NCI-H1694 treated with DMSO at 0.1 percent for 48 hours (cell line): ENCODE data around the gene HNRNPU.

Experiments used
- DNase-seq: peaks from one replicate; lab custom pipeline; 2025; lab: John Stamatoyannopoulos, UW

HNRNPU gene

DNA sequence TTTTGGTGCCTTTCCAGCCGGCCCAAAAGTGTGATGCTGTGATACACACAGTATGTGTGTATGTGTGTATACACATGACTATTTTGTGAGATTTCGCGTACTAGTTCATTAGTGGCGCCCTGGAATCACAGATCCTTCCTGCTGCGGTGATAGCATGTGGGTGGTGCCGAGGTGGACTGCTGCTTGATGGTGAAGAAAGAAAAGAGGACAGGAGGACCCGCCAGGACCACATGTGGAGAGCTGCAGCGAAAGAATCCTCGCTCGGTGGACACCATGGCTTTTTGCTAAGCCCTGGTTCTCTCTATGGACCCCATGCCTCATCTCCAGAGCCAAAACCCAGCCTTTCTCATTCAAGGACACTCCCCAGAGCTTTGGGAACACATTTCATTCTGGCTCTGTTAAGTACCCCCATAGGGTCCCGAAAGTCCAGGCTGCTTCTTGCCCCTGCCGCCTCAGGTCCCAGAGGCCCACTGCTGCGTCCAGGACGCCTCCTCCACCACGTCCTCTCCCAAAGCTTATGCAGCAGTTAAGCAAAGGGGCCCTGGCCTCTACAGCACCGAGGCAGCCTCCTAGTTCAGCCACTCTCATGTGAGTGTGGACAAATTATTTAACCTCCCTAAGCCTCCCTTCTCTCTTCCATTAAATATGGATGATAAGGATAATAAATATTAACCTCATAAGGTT is 61.6 kb downstream of the HNRNPU start:
- DNase-seq: no peak

GRCh38 chr1:244802041-244802440 is 62.3 kb downstream of the HNRNPU start:
- DNase-seq: no peak

DNA sequence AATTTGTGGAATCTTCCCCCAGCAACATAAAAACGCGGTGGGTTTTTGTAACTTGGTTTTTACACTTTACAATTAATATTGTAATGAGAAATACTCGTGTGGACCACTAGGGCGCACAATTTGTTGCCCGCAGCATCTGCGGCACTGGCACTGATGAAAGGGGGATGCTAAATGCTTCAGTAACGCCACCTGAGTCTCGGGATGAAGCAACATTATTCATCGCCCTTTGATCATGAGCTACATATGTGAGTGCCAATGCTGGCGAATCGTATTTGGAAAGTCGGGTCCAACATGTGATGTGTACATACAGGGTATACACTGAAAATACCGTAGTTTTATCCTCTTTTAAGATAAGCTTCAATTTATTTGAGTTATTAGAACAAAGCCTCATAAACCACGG is 63.1 kb downstream of the HNRNPU start:
- peak; percentile 48 for DNase-seq

GRCh38 chr1:244800821-244801220 is 63.5 kb downstream of the HNRNPU start:
- DNase-seq: no peak
